NCI-H1105 treated with DMSO at 0.1 percent for 48 hours (cell line): Measurements from ENCODE around the gene BUB3.

Experiments used
- DNase-seq: peaks from one replicate; lab custom pipeline; 2025; lab: John Stamatoyannopoulos, UW

BUB3 gene

DNA sequence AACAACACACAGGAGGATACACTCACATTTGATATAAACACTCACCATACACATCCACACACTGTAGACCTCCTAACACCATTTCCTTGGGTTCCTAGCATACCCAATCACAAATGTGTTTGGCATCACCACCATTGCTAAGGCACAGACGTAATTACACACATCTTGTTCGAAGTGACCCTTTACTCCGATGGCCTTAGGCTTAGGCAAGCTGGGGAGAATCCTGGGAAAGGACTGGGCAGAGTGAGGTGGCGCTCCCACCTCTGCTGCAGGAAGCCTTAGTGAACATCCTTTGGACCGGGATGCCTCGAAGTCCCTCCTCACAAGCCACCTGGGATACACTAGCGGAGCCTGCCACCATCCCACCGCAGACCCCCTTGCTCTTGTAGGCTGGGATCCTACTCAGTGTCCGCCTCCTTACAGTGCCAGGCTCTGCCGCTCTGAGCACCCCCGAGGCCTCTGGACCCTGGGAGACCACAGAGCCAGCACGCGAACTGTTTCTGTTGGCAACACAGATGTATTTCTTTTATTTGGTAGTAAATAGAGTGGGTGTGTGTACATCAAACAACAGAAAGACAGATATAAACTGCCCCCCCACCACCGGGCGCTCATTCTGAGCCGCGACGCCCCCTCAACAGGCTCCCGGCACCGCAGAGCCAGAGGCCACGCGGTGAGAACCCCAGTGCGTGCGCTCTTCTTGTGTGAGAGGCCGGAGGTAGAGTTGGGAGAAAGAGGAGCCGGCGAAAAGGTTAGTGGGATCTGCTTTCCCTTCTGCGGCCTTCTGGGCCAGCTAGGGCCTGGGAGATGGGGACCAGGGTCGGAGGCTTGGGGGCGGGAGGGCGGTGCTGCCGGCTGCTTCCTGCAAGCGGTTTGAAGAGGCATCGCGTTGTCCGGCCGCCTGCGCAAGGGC lies 12.2 kb upstream of the BUB3 start:
- no peak for DNase-seq

DNA sequence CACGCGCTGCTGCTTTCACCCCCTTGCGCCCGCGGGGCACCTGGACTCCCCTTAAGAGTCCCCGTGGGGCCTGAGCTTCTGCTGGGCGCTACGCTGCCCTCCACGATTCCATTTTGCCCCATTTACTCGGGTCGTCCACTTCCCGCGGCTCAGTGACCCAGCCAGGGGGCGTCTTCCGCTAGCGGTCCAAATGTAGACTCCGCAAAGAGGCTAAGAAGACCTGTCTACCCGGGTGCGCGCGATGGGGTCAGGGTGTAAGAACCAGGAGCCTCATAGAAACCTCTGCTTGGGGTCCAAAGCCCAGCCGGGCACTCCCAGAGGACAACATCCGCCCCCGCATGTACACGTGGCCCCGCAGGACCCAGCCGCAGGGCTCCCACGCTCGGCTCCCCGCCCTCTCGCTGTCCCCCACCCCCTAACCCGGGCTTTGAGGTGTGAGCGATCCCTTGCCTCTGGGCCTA lies 11.5 kb upstream of the BUB3 start:
- no peak for DNase-seq

DNA sequence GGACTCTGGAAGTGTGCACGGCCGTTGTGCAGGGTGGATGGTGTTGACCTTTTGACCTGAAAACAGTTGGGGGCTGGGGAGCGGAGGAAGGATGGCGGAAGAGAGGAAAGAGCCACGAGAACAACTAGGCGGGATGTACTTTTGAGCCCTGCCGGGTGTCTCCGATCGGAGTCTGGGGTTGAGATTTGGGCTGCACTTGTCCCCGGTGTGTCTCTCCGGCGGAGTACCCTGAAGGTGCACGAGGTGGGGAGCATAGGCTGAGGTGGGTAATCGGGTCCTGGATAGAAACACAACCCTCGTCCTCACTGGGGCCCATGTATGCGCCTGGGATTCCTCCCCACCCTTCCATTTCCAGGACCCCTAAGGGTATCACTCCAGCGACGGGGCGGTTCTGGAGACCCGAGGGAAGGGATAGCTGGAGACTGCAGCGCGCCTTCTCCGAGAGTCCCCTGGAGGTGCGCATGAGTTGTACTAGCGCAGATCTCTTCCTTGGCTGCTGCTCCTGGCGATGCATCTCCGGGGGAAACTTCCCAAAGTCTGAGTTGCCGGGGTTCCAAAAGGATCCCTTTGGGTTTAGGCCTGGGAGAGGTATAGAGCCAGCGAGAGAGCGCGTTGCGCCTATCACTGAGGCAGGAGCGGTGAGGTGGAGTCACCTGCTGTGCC lies 10.9 kb upstream of the BUB3 start:
- no peak for DNase-seq

DNA sequence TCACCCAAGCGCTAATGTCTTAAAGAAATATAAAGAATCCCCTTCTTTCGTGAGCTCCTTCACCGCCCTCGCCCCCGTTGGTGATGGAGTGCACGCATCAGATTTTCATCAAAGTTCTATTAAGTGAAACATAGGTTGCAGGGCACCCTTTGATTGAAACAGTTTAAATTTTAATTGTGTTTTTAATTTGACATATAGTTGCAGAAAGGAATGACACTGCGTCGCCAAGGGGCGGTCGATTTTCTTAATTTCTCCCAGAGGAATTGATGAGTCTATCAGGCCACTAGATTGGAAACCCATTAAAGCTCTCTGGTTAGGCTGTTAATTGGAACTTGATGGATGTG lies 10.4 kb upstream of the BUB3 start:
- DNase-seq, result no peak

DNA sequence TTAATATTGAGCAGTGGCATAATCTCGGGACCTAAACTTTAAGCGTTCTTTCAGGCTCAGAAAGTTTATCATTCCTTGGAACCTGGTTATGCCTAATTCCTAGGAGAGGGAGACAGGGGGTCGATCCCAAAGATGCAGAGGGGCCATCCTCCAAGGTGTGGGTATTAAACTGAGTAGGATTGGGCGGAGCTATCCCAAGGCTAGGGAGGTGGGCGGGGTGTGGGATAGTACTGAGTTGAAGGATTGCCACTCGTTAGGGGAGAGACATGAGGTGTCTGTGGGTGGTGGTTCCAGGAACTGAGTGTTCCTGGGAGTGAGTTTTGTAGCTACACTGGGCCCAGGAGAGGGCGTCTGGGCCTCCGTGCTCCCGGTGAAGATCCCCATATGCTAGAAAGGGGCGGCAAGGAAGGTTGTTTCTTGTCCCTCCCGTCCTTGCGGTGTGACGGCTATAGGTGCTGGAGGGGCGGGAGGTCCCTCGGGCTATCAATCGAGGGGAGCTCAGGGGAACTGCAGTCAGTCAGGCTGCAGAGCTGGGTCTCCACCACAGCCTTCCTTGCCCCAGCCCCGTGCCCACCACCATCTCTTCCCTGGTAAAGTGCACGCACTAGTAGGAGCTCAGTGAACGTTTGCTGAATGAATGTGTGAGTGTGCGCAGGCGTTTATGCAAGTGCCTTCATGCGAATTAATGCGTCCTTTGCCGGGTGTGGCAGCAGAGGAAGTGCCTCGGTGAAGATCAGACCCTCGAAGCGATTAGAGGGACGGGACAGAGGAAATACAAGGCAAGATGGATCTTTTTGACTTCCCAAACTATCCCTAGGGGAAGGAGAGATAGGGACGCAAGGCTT lies 9.3 kb upstream of the BUB3 start:
- no peak for DNase-seq

DNA sequence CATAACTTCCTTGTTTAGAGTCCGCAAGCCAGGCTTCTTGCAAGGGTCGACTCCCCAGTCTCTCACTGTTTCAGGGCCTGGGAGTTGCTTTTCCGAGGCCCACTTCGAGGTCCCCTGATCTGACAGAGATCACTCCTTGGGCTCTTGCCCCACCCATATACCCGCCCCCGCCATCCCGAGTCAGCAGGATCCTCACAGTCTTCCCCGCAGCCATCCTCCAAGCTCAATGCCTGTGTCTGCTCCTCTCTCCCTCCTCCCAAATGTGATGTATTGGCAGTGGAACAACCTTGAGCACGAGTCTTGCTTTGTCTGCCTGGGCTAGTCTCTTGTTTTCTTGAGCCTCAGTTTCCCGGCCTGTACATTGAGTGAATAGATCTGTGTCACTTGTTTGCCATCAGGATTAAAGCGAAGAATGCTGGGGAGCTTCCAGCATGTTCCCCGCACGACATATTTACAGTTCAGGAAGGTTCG lies 8.6 kb upstream of the BUB3 start:
- DNase-seq, result no peak

DNA sequence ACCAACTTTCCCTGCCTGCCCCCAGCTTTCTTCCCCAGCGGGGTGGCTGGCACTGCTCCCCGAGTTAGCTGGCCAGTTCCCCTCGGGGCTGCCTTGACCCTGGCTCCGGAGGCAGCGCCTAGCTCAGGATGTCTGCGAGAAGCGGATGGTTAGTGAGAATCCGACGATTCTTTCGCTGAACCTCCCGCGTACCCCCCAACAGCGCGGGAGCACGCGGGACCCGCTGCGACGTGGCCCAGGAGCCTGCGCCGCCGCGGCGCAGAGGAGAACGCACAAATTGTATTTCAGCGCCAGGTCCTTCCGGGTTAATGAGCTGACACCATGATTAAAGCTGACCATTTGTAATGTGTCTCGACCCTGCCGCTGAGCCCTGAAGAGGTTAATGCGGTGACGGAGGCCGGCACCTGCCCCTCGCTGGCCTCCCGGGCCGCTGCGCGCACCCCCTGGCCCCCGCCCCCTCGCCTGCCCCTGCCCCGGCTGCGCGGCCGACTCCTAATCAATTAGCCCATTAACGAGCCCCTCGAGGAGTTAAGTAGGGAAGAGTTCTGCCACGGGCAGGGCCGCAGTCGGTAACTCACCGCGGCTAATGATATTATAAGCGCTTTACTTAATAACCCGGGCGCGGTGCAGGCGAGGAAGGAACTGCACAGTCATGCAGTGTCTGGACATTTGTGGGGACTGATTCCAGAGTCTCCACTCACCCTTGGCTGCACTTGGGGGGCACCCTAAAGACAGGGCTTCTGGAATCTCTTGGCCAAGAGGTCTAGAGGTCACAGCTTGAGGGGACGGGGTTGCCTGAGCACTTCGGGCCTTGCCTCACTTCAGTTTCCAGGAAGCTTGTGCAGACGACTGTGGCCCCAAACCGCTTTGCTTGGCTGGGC lies 7.9 kb upstream of the BUB3 start:
- no peak for DNase-seq

DNA sequence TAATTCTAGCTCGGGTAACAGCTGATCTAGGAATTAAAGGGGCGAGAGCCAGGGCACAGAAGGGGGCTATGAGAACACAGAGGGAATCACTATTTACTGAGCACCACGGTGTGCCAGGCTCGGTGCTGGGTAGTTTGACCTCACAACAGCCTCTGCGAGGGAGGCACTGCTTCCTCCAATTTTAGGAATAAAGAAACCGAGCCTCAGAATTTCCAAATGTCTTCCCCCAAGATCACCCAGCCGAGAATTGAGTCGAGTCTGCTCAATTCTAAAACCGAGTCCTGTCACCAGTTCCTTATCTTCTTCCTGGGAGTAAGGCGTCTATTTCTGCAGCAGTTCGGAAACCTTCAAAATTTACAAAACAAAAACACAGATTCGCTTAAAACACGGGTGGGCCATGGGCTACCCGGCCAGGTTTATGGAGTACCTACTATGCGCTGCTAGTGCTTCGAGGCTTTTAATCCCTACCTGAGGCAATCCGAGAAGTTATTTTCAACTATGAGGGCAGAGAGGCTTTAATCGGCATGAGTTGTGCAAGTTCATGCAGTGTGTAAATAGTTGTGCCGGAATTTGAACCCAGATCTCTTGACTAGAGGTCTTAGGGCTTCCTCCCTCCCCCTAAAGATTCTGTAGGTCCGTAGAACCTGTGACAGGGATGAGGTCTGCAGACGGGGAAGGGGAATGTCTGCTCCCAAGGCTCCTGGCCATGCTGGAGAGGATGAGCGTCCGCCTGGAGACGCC lies 7.1 kb upstream of the BUB3 start:
- DNase-seq, result no peak

DNA sequence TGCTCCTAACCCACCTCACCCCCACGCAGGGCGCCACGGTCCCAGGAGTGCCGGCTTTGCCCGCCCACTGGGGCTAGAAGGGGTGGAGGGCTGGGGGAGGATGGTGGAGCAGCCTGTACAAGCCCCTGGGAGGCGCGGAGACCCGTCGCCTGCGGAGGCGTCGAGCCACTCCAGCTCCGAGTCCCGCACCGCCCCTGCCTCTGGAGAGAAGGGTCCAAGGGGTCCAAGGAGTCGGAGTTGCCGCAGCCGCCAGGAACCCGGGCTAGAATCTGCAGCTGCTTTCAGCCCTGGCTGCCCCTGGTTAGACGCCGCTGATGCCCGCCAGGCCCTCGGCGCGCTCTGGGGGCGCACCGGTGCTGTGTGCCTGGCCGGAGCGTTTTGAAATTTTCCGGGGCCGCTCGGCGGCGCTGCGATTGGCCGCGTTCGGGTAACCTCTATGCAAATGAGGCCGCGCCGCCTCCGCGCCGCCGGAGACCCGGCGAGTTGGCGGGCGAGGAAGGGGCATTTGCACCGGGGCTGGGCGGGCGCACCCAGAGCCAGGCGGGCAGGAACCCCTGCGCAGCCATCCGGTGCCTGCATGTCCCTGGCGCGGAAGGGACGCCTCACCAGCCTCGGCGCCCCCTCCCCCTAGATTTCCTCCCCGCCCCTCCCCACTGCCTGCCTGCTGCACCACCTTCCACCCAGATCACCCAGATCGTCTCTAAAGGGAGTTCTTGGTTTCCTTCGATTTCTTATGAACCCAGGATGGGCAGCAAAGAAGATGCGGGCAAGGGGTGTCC lies 6.4 kb upstream of the BUB3 start, which contains the start of gene HMX2:
TSS of gene HMX2 (plus strand) at position 502 of the 779 bp plus-strand sequence. CDS start at position 745, 243 bp downstream.
- peak; percentile 41 for DNase-seq

DNA sequence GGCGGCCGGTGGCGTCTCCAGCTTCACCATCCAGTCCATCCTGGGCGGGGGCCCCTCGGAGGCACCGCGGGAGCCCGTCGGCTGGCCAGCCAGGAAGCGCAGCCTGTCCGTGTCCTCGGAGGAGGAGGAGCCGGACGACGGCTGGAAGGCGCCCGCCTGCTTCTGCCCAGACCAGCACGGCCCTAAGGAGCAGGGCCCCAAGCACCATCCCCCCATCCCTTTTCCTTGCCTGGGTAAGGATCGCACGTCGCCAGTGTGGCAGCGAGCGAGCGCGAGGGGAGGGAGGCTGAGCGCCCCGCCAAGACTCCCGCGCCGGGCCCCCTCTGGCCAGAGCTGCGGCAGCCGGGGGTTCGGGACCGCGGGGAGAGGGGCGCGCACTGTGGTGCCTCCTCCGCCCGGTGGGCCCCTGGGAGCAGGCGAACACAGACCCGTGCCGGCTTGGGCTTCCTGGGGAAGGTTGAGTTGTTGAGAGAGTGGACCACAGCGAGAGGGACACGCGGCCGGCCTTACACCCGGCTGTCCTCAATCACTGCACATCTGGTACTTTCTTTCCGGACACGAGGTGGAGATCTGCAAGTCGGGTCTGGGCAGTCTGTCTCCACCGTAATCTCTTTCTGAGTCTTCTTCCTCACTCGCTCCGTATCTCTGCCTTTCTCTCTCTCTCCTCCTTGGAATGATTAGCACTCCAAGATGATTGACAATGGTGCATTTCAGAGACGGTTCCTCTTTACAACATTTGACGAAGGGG lies 5.6 kb upstream of the BUB3 start:
- peak; percentile 28 for DNase-seq

DNA sequence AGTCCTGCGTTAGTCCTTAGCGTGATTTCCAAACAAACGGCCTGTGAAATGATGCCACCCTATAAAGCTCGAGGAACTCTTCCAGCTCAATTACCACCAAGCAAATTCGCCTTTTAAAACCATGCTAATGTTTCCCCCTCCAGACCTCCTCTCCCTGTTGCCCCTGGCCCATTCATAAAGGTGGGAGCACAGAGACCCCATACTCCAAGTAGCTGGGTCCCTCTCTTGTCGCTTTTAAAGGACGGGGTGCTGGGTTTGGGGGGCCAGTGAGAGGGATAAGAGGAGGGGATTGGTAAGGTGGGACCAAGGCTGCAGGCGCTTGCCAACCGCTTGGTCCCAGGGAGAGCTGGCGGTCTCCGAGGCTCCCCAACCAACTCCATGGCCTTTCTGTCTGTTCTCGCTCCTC lies 5.0 kb upstream of the BUB3 start:
- peak; percentile 14 for DNase-seq

DNA sequence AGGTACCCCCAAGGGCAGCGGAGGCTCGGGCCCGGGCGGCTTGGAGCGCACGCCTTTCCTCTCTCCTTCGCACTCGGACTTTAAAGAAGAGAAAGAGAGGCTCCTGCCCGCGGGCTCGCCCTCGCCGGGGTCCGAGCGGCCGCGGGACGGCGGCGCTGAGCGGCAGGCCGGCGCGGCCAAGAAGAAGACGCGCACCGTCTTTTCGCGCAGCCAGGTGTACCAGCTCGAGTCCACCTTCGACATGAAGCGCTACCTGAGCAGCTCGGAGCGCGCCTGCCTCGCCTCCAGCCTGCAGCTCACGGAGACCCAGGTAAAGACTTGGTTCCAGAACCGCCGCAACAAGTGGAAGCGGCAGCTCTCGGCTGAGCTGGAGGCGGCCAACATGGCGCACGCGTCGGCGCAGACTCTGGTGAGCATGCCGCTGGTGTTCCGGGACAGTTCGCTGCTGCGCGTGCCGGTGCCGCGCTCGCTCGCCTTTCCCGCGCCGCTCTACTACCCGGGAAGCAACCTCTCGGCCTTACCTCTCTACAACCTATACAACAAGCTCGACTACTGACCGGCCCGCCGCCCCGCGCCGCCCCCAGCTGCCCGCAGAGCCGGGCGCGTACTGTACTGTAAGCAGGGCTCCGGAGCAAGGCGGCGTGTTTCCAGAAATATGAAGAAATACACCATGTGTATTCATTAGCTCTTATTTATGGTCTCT lies 4.5 kb upstream of the BUB3 start:
- peak; percentile 24 for DNase-seq

DNA sequence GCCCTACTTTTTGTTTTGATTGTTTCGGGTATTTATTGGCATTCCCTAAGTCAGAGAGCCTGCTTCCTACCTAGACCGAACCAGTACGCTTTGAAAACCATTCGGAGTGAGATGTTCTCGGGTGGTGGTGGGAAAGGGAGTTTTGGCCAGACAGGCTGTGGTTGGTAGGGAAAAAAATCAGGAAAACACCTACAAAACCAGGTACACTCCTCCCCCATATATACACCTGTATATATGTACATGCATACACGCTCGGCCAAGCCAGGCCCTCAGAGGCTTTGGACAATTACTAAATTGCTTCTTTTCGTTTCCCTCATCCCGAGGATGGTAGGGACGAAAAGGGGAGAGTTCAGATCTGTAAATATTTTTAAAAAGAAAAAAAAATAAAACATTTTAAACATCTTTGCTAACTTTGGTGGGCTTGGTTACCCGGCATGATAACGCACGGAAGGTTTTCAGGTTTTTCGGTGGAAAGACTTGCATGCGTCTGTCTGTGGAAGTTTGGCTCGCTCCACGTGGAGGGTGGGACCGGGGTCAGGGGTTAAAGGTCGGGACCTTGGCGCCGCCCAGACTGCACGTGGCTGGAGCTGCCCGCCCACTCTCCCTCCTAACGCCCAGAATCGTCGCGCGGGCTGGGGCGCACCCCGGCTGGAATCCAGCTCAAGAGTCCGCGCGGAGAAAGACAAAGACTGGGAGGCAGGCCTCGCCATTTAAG lies 3.8 kb upstream of the BUB3 start:
- no peak for DNase-seq

DNA sequence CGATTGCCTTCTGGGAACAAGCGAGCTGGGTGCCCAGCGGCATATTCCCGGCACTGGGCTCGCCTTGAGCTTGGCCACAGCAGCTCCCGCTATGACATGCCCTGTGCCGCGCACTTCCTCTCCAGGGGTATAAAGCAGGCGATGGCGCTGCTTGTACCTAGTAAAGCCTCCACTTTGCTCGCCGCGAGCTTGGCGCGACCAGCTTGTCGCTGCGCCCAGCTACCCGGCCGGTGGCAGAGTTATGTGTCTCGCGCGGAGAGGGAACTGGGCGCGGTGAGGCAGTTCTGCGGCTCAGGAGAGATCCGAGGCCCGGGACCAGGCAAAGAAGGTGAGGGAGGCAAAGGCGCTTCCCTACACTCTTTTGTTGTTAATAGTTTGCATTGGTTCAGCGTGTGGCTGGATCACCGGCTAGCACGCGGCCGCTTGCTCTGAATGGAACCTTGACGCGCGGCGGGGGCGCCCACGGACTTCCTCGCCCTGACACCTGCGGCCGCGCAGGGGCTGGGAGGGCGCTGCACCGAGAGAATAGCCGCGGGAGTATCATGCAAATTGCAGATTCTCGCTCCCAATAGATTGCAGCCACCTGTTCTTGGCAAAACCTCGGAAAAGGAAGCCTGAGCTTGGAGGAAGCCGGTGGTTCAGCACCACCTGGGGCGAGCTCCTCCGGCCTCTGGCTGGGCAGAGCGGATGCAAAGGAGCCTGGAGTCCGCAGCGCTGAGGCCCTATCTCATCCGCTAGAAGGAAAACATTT lies 3.0 kb upstream of the BUB3 start:
- DNase-seq, result no peak

DNA sequence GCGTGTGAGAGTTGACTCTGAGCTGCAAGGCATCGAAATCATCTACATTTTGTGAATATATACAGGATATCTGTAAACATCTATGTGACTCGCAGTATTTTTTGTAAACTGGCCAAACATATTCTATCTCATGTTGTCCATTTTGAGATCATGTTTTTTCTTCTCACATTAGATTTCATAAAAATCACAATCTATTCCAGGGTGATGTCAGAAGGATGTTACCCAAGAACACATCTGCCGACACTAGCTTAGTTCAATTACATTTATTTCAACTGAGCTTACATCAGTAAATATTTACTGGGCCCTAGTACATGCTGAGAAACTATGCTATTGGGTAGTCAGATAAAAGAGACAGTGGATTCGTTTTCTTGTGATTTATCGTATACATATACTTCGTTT lies 2.5 kb upstream of the BUB3 start:
- DNase-seq, result no peak

DNA sequence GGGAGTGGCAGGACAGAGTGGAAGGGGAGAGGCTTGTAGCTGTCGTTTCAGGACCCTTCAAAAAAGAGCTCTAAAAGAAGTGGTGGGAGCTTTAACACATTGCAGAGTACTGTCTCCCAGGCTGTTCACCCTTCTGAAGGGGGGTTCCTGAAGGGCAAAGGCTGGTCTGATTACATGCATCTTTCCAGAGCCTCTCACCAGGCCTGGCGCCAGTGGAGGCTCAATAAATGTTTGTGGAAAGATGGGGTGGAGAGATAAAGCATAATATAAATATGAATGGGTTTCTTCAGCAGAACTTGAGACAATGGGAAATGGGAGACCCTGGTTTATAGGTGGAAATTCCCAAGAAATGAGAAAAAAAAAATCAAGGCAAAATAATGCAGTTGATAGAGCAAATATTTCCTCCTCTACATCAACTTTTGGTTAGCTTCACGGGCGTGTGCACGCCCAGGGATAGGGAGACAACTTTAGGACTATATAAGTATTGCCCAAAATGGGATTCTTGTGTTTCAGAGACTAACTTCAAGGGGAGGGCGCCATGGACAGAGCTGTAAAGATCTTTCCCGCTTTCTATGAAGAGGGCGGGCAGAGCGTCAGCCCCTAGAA lies 613 bp upstream of the BUB3 start:
- no peak for DNase-seq
